ENCODE results near the gene AKR1A1.
A peak's percentile ranks its signal among the peaks of the same experiment; 100 is the strongest.
"Not testable (repeated sequence)": the region's sequence is repeated elsewhere in the genome, so short reads cannot be mapped to it uniquely, and the experiment has no call there.

AKR1A1 gene

GRCh38 chr1:45523975-45524374 lies 26.7 kb upstream of the AKR1A1 start:
- DNase-seq (ENCODE audit: low spot score): not testable (repeated sequence)

DNA sequence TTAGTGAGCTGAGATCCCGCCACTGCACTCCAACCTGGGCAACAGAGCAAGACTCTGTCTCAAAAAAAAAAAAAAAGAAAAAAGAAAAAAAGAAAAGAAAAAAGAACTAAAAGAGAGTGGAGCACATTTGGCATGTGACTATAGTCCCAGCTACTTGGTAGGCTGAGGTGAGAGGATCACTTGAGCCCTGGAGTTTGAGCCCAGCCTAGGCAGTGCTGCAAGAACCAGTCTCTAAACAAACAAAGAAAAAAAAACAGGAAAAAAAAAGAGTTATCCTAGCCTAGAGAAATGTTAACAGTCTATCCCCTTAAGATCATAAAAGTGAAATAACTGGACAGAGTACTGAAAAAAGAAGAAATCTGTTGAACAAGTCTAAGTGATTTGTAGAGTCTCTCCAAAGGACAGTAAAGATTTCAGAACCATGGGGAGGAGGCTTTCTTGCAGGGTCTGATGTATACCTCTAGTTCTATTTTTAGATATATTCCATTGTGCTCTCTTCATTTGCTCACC lies 24.4 kb upstream of the AKR1A1 start:
- no peak for DNase-seq (ENCODE audit: low spot score)

- DNase-seq (ENCODE audit: low spot score): no peak
Observed at GRCh38 chr1:45530632-45531135, 19.9 kb upstream of the AKR1A1 start.

DNA sequence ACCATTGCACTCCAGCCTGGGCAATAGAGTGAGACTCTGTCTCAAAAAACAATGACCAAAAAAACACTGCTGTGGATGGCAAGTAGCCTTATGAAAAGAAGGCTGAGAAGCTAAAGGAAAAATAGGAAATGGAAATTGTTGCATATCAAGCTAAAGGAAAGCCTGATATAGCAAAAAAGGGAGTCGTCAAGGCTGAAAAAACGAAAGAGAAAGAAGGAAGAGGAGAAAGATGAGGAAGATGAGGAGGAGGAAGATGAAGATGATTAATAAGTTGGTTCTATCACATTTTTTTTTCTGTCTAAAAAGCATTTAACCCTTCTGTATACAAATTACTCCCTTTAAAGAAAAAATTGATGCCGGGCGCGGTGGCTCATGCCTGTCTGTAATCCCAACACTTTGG lies 18.8 kb upstream of the AKR1A1 start:
- no peak for DNase-seq (ENCODE audit: low spot score)

DNA sequence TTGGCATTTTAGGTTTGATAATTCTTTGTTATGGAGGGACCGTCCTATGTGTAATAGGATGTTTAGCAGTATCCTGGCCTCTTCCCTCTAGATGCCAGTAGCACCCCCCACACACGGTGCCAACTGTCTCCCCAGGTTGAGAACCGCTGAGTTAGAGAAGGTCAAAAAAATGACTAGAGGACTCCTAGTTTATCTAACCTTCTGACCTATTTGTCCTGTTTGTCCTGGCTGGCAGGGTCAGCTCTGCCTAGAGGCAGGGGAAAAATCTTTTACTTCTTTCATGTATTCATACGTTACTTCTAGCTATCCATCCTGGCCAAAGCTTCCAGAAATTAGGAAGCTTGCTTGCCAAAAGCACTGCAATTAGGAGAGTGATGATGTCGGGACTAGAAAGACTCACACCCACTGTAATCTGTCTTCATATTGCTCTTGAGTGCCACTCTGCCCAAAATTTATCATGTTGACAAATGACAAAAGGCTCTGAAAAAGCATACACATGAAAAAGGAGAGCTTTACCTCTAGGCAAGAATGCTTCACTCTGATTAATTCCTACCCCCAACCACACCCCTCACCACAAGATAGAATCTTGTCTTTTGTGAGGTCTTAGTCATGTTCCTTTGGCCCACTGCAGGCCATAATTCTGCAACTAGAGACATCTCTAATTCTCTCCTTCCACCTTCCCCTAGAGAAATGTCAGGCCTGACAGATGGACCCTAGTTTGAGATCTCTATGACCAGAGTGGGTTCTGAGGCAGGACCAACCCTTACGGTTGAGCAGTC lies 14.4 kb upstream of the AKR1A1 start:
- no peak for DNase-seq (ENCODE audit: low spot score)

GRCh38 chr1:45536886-45537285 lies 13.7 kb upstream of the AKR1A1 start:
- no peak for DNase-seq (ENCODE audit: low spot score)

DNA sequence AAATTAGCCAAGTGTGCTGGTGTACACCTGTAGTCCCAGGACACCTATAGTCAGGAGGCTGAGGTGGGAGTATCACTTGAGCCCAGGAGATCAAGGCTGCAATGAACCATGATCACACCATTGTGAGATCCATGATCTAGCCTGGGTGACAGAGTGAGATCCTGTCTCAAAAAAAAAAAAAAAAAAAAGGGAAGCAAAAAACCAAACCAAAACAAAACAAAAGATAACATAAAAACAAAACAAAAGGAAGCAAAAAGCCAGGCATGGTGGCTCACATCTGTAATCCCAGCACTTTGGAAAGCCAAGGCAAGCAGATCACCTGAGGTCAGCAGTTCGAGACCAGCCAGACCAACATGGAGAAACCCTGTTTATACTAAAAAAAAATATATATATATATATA lies 9.4 kb upstream of the AKR1A1 start:
- DNase-seq (ENCODE audit: low spot score): no peak

DNA sequence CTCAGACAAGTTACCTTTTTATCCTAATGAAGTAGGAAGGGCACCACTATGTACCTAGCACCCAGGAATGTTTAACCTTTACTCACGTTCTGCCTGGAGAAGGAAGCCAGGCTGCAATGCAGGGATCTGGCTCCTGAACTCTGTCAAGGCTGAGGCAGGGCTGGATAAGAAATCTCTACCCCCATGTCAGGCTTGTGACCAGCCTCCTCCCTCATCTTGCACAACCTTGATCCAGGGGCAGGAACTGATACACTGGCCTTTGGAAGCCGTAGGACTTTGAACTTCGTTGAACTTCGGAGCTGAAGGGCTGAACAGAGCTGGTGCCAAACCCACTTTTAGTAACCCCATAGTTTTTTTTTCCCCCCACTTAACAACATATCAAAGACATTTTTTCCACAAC lies 8.0 kb upstream of the AKR1A1 start:
- no peak for DNase-seq (ENCODE audit: low spot score)

DNA sequence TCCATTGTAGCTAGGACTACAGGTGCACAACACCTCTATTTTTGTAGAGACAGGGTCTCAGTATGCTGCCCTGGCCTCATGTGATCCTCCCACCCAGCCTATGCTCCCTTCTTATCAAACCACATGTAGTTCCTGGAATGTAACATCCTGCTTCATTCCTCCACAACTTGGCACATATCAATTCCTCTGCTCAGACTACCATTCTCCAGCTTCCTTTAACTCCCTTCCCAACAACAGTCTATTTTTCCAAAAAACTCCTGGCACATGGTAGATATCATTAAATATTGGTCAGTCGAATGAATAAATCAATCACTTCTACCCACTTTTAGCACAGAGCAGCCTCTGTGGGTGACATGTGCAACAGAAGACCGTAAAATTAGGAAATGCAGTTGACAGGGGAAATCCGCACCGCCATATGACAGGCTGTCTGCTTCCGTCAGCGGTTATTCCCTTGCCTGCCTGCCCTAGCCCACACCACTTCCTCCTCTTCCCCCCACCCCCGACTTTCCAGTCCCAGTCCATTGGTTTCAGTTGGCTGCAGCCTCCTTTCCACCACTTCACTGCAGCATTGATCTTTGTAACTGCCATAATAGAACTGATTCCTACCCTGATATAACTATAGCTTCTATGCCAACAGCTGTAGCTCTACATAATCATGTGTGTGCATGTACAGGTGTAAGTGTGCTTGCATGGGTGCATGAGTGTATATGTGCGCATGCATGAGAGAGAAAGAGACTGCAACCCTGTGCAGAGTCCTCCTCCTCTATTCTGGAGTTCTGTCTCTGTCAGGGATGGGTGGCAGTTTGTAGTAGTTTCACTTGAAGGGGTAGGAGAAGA lies 6.8 kb upstream of the AKR1A1 start:
- DNase-seq (ENCODE audit: low spot score): peak; percentile 67

GRCh38 chr1:45544530-45544929 lies 6.1 kb upstream of the AKR1A1 start:
- no peak for DNase-seq (ENCODE audit: low spot score)

DNA sequence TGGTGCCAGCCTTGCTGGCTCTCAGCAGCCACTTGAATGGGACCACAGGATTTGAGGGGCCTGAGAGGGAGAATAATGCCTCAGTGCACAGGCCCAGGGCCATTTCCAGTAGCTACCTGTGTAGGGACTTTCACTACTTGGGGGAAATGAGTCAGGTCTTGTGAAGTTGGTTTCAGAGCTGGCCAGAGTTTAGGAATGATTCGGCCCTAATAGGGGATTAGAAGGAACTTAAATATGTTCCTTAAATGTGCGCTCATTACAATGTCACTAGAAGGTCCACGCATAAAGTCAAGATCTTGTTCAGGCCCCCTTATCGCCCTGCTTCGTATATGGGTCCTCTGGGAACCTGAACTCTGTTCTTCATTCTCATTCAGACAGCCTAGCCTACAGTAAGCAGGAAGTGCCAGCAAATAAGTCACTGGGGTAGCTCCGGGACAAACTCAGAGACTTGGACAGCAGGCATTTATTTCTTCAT lies 5.6 kb upstream of the AKR1A1 start:
- no peak for DNase-seq (ENCODE audit: low spot score)

DNA sequence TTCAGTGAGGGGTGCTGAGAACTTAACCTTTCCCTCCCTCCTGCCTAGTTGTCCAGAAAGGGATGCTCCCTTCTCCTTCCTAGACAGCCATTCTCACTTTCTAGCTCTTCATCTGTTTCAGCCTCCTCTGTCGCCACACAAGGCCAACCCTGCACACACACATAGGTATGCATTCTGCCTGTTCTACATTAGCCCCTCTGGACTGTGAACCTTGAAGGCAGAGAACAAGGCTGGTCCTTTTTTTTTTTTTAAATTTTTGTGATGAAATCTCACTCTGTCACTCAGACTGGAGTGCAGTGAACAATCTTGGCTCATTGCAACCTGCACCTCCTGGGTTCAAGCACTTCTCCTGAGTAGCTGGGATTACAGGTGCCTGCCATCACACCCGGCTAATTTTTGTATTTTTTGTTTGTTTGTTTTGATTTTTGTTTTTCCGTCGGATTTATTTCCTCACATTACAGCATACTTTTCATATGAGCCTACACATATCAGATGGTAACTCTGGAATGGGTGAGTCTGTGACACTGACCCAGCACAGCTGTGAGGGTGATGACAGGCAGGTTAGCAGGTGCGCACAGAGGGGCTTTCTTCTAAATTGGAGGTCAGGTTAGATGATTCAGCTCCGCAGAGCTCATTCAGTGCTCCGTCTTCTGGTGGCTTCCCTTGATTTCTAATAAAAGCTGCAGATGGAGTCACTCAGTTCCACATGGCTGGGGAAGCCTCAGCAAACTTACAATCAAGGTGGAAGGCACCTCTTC lies 4.9 kb upstream of the AKR1A1 start:
- no peak for DNase-seq (ENCODE audit: low spot score)

GRCh38 chr1:45551684-45552083 lies 1.1 kb downstream of the AKR1A1 start:
- no peak for DNase-seq (ENCODE audit: low spot score)

DNA sequence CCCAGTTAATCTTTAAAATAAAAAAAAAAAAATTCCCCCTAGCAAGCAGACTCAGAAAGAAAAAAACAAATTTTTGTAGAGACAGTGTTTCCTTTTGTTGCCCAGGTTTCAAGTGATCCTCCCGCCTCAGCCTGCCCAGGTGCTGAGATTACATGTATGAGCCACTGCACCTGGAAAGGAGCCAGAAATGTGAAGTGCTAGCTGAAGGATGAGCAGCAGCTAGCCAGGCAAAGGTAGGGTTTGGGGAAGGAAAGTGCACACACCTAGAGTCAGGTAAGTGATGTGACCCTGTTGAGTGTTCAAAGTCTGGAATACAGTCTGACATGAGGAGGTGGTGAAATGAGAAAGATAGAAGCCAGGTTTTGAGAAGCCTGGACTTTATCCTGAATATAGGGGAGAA lies 1.7 kb downstream of the AKR1A1 start:
- no peak for DNase-seq (ENCODE audit: low spot score)

GRCh38 chr1:45554198-45554597 lies 3.6 kb downstream of the AKR1A1 start:
- DNase-seq (ENCODE audit: low spot score): no peak

DNA sequence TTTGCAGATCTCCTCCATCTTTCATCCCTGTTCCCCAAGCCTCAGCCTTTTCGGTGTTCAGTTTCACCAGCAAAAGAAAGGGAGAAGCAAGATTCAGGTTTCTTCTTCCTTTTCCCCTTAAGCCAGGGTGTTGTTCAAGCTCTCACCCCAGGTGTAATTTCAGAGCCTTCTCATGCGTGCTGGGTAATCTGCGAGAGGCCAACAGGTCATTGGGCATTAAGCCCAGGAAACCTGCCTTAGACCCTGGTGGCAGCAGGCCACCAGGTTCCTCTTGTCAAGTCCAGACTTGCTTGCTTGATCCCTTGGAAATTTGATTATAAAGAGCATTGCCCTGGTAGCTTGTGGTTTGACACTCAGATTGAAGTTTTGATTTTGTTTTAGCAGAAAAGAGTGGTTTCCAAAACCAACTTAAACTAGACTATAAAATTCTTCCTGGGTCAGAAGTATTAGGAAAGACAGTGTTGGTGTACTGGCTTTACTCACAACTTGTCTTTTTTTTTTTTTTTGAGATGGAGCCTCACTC lies 6.9 kb downstream of the AKR1A1 start:
- no peak for DNase-seq (ENCODE audit: low spot score)

GRCh38 chr1:45563843-45564242 lies 13.2 kb downstream of the AKR1A1 start:
- no peak for DNase-seq (ENCODE audit: low spot score)

DNA sequence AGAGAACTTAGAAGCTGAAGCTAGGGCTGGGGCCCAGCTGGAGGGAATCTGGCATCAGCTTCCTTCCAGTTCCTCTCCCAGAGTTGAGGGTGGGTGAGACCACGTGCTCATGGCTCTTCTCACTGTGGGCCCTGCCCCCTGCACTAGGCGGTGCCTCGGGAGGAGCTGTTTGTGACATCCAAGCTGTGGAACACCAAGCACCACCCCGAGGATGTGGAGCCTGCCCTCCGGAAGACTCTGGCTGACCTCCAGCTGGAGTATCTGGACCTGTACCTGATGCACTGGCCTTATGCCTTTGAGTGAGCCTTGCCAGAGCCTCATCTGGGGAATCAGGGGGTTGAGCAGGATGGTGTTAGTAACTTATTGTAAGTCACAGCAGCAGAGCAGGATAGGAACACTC lies 16.1 kb downstream of the AKR1A1 start:
- no peak for DNase-seq (ENCODE audit: low spot score)

DNA sequence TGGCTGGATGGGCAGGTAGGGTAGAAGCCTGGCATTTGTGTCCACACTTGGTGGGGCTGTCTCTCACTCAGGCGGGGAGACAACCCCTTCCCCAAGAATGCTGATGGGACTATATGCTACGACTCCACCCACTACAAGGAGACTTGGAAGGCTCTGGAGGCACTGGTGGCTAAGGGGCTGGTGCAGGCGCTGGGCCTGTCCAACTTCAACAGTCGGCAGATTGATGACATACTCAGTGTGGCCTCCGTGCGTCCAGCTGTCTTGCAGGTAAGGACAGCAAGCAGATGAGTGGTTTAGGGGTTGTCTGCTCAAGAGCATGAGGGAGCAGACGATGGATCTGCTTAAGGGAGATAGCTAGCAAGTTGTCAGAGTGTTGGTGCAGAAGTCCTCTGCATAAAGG lies 17.3 kb downstream of the AKR1A1 start:
- DNase-seq (ENCODE audit: low spot score): no peak

DNA sequence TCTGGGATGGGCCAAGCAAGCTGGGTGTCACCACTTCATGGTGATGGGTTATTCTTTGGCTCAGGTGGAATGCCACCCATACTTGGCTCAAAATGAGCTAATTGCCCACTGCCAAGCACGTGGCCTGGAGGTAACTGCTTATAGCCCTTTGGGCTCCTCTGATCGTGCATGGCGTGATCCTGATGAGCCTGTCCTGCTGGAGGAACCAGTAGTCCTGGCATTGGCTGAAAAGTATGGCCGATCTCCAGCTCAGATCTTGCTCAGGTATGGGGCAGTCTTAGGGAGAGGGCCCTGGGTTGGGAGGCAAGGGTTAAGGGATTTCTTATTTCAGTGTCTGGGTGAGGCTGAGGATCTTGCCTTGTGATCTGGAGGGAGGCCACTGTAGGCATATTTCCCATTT lies 17.8 kb downstream of the AKR1A1 start:
- DNase-seq (ENCODE audit: low spot score): no peak

GRCh38 chr1:45569571-45569961 lies 18.9 kb downstream of the AKR1A1 start:
- no peak for DNase-seq (ENCODE audit: low spot score)
